K562 (cell line): Measurements from ENCODE around the gene IL1RAPL2. TPM values are rescaled to one million over a fixed set of nuclear protein-coding genes. Genes with fewer than 3 reads are reported as not detected.

Experiments used
- ATAC-seq: fragments of 200-7000 bp; cut with Tn5 transposase; 3 replicates; pipeline ENCODE4 v1.9.1; 2020; ENCODE audit warnings: moderate library complexity
- BruUV-seq: library from RNA; stranded (reverse); fragments of 400-500 nt; replicated peaks from 2 replicates; lab custom pipeline; 2021; lab: Mats Ljungman, UMichigan
- CTCF ChIA-PET: fragments of 300-600 bp; formaldehyde crosslinking; extraction: SDS; loops from one replicate; lab custom pipeline; 2021; ENCODE audit warnings: low intra/inter-chr PET ratio; lab: Yijun Ruan, JAX
- POLR2A ChIA-PET: fragments of 300-600, 350-650 bp; sonication (Branson Sonifier 250); formaldehyde crosslinking; extraction: SDS; loops from one replicate; lab custom pipeline; 2021; ENCODE audit warnings: antibody characterized with exemption, inconsistent platforms; lab: Yijun Ruan, JAX
- DNase-seq, 4 experiments: peaks; one replicate each; pipeline versions ENCODE4 v3.0.0 to v3.0.0-alpha.2; 2011 to 2018; ENCODE audit warnings: low spot score in 3 of 4, mixed read lengths in 3 of 4; ENCODE audit errors: extremely low read depth in 1 of 4
- FAIRE-seq: peaks from 2 replicates; lab custom pipeline; 2011; peaks lifted over from hg19 to GRCh38; lab: Jason Lieb, UNC
- H2AFZ ChIP-seq: 2 replicates; pipeline ENCODE4 v1.6.0; 2011; ENCODE audit warnings: low read depth, low read length, control low read depth, inconsistent platforms
- H3K27ac ChIP-seq: fragments of 200-600 bp; 3 replicates; pipeline ENCODE4 v1.8.0; 2011; ENCODE audit warnings: low read depth, mild to moderate bottlenecking, control low read depth, inconsistent platforms, low read length, moderate library complexity, mixed read lengths; ENCODE audit errors: extremely low read depth
- H3K27me3 ChIP-seq, 2 experiments: fragments of 300-600 bp in 1 of 2; 2 replicates in 1 of 2; 3 replicates in 1 of 2; pipeline versions ENCODE4 v1.6.0 to v1.8.0; 2011; ENCODE audit warnings: inconsistent platforms in 2 of 2, low read length in 2 of 2, mild to moderate bottlenecking in 1 of 2, mixed read lengths in 1 of 2, moderate library complexity in 1 of 2; ENCODE audit not compliant: control insufficient read depth in 2 of 2, insufficient read depth in 2 of 2
- H3K36me3 ChIP-seq: fragments of 300-600 bp; 3 replicates; pipeline ENCODE4 v1.8.0; 2011; ENCODE audit warnings: mild to moderate bottlenecking, low read length, inconsistent platforms; ENCODE audit not compliant: control insufficient read depth, insufficient read depth
- H3K4me1 ChIP-seq, 2 experiments: fragments of 200-600 bp in 1 of 2; replicated peaks in 1 of 2; 2 replicates in 1 of 2; 3 replicates in 1 of 2; pipeline versions ENCODE4 v1.5.1 to v1.8.0; 2011; ENCODE audit warnings: inconsistent platforms in 2 of 2, low read length in 2 of 2, mild to moderate bottlenecking in 1 of 2, mixed read lengths in 1 of 2, moderate library complexity in 1 of 2; ENCODE audit not compliant: control insufficient read depth in 2 of 2, insufficient read depth in 2 of 2
- H3K4me2 ChIP-seq: 2 replicates; pipeline ENCODE4 v1.6.1; 2011; ENCODE audit warnings: low read length, control low read depth, inconsistent platforms, mixed read lengths; ENCODE audit not compliant: insufficient read depth
- H3K4me3 ChIP-seq: fragments of 200-600 bp; sonication (generic), shearing (Covaris generic); 2 replicates; pipeline ENCODE4 v1.5.1; 2016; ENCODE audit warnings: control low read depth, inconsistent platforms
- H3K79me2 ChIP-seq: fragments of 200-600 bp; 3 replicates; pipeline ENCODE4 v1.8.0; 2011; ENCODE audit warnings: low read length, inconsistent platforms; ENCODE audit not compliant: control insufficient read depth, insufficient read depth
- H3K9ac ChIP-seq, 2 experiments: 2 replicates each; pipeline versions ENCODE4 v1.6.0 to v1.6.1; 2011; ENCODE audit warnings: low read depth in 2 of 2, low read length in 2 of 2, control low read depth in 1 of 2, inconsistent platforms in 1 of 2, mild to moderate bottlenecking in 1 of 2, mixed read lengths in 1 of 2; ENCODE audit not compliant: insufficient read depth in 1 of 2
- H3K9me1 ChIP-seq: one replicate; pipeline ENCODE4 v1.6.0; 2011; ENCODE audit warnings: inconsistent platforms, mild to moderate bottlenecking, low read length, moderate library complexity; ENCODE audit not compliant: control insufficient read depth, insufficient read depth
- H3K9me3 ChIP-seq: replicated peaks from 2 replicates; pipeline ENCODE4 v1.5.1; 2011; ENCODE audit warnings: low read depth, low read length, inconsistent platforms; ENCODE audit not compliant: control insufficient read depth, insufficient read depth
- H4K20me1 ChIP-seq: replicated peaks from 2 replicates; pipeline ENCODE4 v1.6.1; 2011; ENCODE audit warnings: low read length, inconsistent platforms, mixed read lengths; ENCODE audit not compliant: control insufficient read depth, insufficient read depth
- CHCHD3 ChIP-seq: fragments of 250-450 bp; sonication (Bioruptor Pico); IDR thresholded peaks from 2 replicates; pipeline ENCODE4 v2.1.2; 2022; ENCODE audit warnings: mild to moderate bottlenecking
- DDX20 ChIP-seq: fragments of 450-650 bp; IDR thresholded peaks from 2 replicates; pipeline ENCODE4 v1.6.1; 2016; ENCODE audit warnings: missing genetic modification characterization, low read depth, mild to moderate bottlenecking, missing compliant biosample characterization, moderate library complexity
- GTF2A2 ChIP-seq: IDR thresholded peaks from 2 replicates; pipeline ENCODE4 v1.6.1; 2016; ENCODE audit warnings: mild to moderate bottlenecking, missing genetic modification characterization, missing compliant biosample characterization
- KAT7 ChIP-seq: sonication (generic); formaldehyde crosslinking; IDR thresholded peaks from 2 replicates; pipeline ENCODE4 v1.8.0; 2022; ENCODE audit warnings: missing genetic modification reagents, mild to moderate bottlenecking, borderline replicate concordance
- MAZ ChIP-seq, 2 experiments: fragments of 450-650 bp in 1 of 2; sonication (generic) in 1 of 2; formaldehyde crosslinking; IDR thresholded peaks in 1 of 2; conservative IDR thresholded peaks in 1 of 2; 2 replicates each; pipeline versions ENCODE4 v1.4.0 to v1.5.0; 2020; ENCODE audit warnings: mild to moderate bottlenecking in 1 of 2, missing genetic modification reagents in 1 of 2
- NFE2L1 ChIP-seq: fragments of 450-650 bp; IDR thresholded peaks from 2 replicates; pipeline ENCODE4 v1.6.1; 2016; ENCODE audit warnings: missing genetic modification characterization, low read depth, mild to moderate bottlenecking, missing compliant biosample characterization, moderate library complexity, borderline replicate concordance
- RAD21 ChIP-seq, 2 experiments: fragments of 250-450 bp in 1 of 2; fragments of 450-650 bp in 1 of 2; sonication (Bioruptor Pico) in 1 of 2; formaldehyde crosslinking in 1 of 2; IDR thresholded peaks in 1 of 2; conservative IDR thresholded peaks in 1 of 2; 2 replicates each; pipeline versions ENCODE4 v1.4.0 to v1.8.0; 2020 to 2022; ENCODE audit warnings: mild to moderate bottlenecking in 2 of 2, moderate library complexity in 1 of 2
- RBM25 ChIP-seq: fragments of 200-400 bp; formaldehyde crosslinking; IDR thresholded peaks from 2 replicates; pipeline ENCODE4 v1.6.1; 2018; ENCODE audit warnings: low read length, low read depth, moderate library complexity; ENCODE audit not compliant: severe bottlenecking
- ZNF124 ChIP-seq: sonication (generic); formaldehyde crosslinking; IDR thresholded peaks from 2 replicates; pipeline ENCODE4 v1.8.1; 2022; ENCODE audit warnings: missing genetic modification reagents
- ZNF408 ChIP-seq: fragments of 250-450 bp; sonication (Bioruptor Pico); IDR thresholded peaks from 2 replicates; pipeline ENCODE4 v1.4.0; 2020; ENCODE audit warnings: low read depth, mild to moderate bottlenecking, moderate library complexity
- ZNF699 ChIP-seq: fragments of 250-450 bp; sonication (Bioruptor Pico); IDR thresholded peaks from 2 replicates; pipeline ENCODE4 v1.8.0; 2021; ENCODE audit warnings: mild to moderate bottlenecking, moderate library complexity; ENCODE audit not compliant: insufficient replicate concordance
- WGBS: fragments of 100-300 bp; shearing (Covaris generic); methylation state at CpG from one replicate; pipeline ENCODE4 v1.1.6; 2016; ENCODE audit warnings: low coverage, mixed read lengths; ENCODE audit not compliant: insufficient coverage; ENCODE audit errors: missing lambda C conversion rate; 5-methylcytosine and 5-hydroxymethylcytosine counted together
- in situ Hi-C: fragments of 300-500 bp; cut with MboI; formaldehyde crosslinking; loops from 4 replicates; pipeline ENCODE4 v1.15.0; 2018; ENCODE audit warnings: inconsistent platforms, mixed read lengths
- intact Hi-C: fragments of 100-400 bp; cut with micrococcal nuclease; formaldehyde crosslinking; loops from 2 replicates; pipeline ENCODE4 v1.14.2; 2022
- polyA plus RNA-seq, 8 experiments: library from polyadenylated mRNA; depleted of rRNA in 4 of 8; stranded (reverse) in 5 of 8; unstranded in 3 of 8; fragments of >200 nt; fragmentation: Nextera tagmentation in 2 of 8; fragmentation: Illumina TruSeq in 1 of 8; extraction: Ambion mirVana in 2 of 8; extraction: Trizol in 1 of 8; gene quantifications; 2 replicates each; pipeline versions ENCODE4 v1.2.1 to v1.2.3, GENCODE V29; 2011 to 2014; ENCODE audit warnings: inconsistent platforms in 1 of 8, missing spikeins in 1 of 8
- total RNA-seq, 7 experiments: library from RNA; depleted of rRNA in 6 of 7; stranded (reverse); fragments of >200 nt in 6 of 7; fragmentation: Illumina TruSeq in 2 of 7; extraction: Trizol in 2 of 7; gene quantifications; 2 replicates each; pipeline versions ENCODE4 v1.2.1 to v1.2.3, GENCODE V29; 2011 to 2021; ENCODE audit warnings: low replicate concordance in 1 of 7

The IL1RAPL2 gene
- total and polyA plus RNA-seq, 9 of the 15 experiments (the other 6 are each of a cell fraction or from before 2014, with no cell fraction given) = not detected

- TF ChIP-seq RBM25 = no peak
Observed at GRCh38 chrX:105553118-105553517, 987.1 kb downstream of the IL1RAPL2 start (continued).

GRCh38 chrX:105564501-105564900 lies 998.5 kb downstream of the IL1RAPL2 start:
- Histone ChIP-seq H3K9me3 (no peaks in the 10 kb centered on the region), H3K79me2 (no peaks in the 10 kb centered on the region), H3K27ac (no peak overlapping the region), H3K9ac (no peak overlapping the region), H3K9me1 (no peaks in the 10 kb centered on the region), H3K36me3 (no peaks in the 10 kb centered on the region)
- no peak for DNase-seq
- FAIRE-seq = no peak
- BruUV-seq = no TSS peak
- TF ChIP-seq CHCHD3 (CRISPR knock-in tag) (no peak), KAT7 (CRISPR knock-in tag) (no peak), MAZ (CRISPR knock-in tag; conservative IDR thresholded peaks at IDR 0.05 in 1 of 2, IDR thresholded peaks at IDR 0.05 in 1 of 2) (no peak), ZNF124 (CRISPR knock-in tag) (no peak), ZNF699 (CRISPR knock-in tag) (no peak), GTF2A2 (no peak), NFE2L1 (tag) (no peak), DDX20 (tag) (no peak), ZNF408 (CRISPR knock-in tag) (no peak), RAD21 (CRISPR knock-in tag; conservative IDR thresholded peaks at IDR 0.05 in 1 of 2, IDR thresholded peaks at IDR 0.05 in 1 of 2) (no peak)
- TF ChIP-seq, all 486 proteins: peak for 0
- H3K4me1 ChIP-seq = no peaks in the 10 kb centered on the region
- ChIA-PET POLR2A (no interaction called here), CTCF (no interaction called here)
- intact Hi-C loops = no loop called here
- in situ Hi-C loops = no loop called here
- WGBS = 0% methylated on average over 1 of the region's 1 CpG
- H2AFZ ChIP-seq = no peak overlapping the region
- no peak overlapping the region for H3K4me2 ChIP-seq
- no peak for ATAC-seq
- no peaks in the 10 kb centered on the region for H3K27me3 ChIP-seq
- H3K4me3 ChIP-seq = no peak overlapping the region
- H4K20me1 ChIP-seq = no peaks in the 10 kb centered on the region
